Hepatocyte (in vitro differentiated cells): Measurements from ENCODE around the gene TEDDM1.

Experiments
- CTCF ChIP-seq: fragments of 200-600 bp; sonication (generic); IDR thresholded peaks from 2 replicates; pipeline ENCODE4 v1.5.1; 2016; ENCODE audit warnings: antibody characterized with exemption, mild to moderate bottlenecking; ENCODE audit not compliant: poor library complexity
- EZH2 ChIP-seq: fragments of 200-600 bp; sonication (generic); IDR thresholded peaks from 2 replicates; pipeline ENCODE4 v1.6.1; 2016; ENCODE audit warnings: antibody characterized with exemption, mild to moderate bottlenecking, borderline replicate concordance

GRCh38 chr1:182394055-182394775, 6.3 kb downstream of the TEDDM1 start:
- no peak for TF ChIP-seq CTCF
- no peak for TF ChIP-seq EZH2
